Peyer's patch (tissue), 4 donors: ENCODE data around the gene LUC7L2.

Experiments
- POLR2A ChIP-seq, 2 donors: fragments of 450-650 bp; IDR thresholded peaks; one replicate each; pipeline ENCODE4 v1.5.1; 2017; ENCODE audit warnings: antibody characterized with exemption in 2 of 2, mild to moderate bottlenecking in 2 of 2, moderate library complexity in 2 of 2
- TF ChIP-seq, protein P1 (sequence below), 6 experiments: fragments of 450-650 bp in 4 of 6; fragments of 200-600 bp in 2 of 6; sonication (generic) in 1 of 6; IDR thresholded peaks; one replicate each; pipeline ENCODE4 v1.5.1; 2017 to 2019; ENCODE audit warnings: antibody characterized with exemption in 6 of 6, mild to moderate bottlenecking in 3 of 6, moderate library complexity in 1 of 6

DNA sequence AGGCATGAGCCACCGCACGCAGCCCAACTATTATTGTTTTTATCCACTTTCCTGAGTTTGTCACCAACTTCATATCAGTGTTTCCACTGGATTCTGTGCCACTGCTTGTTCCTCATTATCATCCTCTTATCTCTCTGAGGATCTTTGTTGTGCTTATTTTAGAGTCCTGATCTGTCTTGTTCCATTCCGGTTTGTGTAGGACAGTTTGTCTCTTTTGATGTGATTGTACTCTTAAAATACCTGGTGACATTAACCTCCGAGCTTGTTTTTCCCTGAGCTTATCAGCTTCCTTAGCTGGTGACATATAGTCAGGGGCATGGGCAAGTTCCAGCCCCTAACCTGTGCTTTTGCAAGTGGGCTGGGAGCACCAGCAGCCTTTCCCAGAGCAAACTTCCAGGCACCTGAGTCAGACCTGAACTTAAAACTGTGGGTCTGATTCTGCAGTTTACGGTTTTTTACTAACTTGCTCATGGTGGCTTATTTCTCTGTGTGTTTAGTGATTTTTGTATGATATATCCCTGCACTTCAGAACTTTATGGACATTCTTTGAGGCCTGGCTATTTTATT, 41.7 kb upstream of the LUC7L2 start:
- no peak for TF ChIP-seq POLR2A (IDR thresholded peaks at IDR 0.05)
- TF ChIP-seq, protein P1, sequence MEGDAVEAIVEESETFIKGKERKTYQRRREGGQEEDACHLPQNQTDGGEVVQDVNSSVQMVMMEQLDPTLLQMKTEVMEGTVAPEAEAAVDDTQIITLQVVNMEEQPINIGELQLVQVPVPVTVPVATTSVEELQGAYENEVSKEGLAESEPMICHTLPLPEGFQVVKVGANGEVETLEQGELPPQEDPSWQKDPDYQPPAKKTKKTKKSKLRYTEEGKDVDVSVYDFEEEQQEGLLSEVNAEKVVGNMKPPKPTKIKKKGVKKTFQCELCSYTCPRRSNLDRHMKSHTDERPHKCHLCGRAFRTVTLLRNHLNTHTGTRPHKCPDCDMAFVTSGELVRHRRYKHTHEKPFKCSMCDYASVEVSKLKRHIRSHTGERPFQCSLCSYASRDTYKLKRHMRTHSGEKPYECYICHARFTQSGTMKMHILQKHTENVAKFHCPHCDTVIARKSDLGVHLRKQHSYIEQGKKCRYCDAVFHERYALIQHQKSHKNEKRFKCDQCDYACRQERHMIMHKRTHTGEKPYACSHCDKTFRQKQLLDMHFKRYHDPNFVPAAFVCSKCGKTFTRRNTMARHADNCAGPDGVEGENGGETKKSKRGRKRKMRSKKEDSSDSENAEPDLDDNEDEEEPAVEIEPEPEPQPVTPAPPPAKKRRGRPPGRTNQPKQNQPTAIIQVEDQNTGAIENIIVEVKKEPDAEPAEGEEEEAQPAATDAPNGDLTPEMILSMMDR (IDR thresholded peaks at IDR 0.05) = no peak
